ENCODE data around the gene AMH.
"Not testable (repeated sequence)": the region's sequence is repeated elsewhere in the genome, so short reads cannot be mapped to it uniquely, and the experiment has no call there.

AMH gene

GRCh38 chr19:2249010-2249866, at the start of gene AMH:
Gene AMH, plus strand, starts transcription at chr19:2249323. Its CDS starts 10 bp downstream, at chr19:2249333.
- DNase-seq = no peak

GRCh38 chr19:2199861-2200623, 49.1 kb upstream of the AMH start:
- DNase-seq = no peak

DNA sequence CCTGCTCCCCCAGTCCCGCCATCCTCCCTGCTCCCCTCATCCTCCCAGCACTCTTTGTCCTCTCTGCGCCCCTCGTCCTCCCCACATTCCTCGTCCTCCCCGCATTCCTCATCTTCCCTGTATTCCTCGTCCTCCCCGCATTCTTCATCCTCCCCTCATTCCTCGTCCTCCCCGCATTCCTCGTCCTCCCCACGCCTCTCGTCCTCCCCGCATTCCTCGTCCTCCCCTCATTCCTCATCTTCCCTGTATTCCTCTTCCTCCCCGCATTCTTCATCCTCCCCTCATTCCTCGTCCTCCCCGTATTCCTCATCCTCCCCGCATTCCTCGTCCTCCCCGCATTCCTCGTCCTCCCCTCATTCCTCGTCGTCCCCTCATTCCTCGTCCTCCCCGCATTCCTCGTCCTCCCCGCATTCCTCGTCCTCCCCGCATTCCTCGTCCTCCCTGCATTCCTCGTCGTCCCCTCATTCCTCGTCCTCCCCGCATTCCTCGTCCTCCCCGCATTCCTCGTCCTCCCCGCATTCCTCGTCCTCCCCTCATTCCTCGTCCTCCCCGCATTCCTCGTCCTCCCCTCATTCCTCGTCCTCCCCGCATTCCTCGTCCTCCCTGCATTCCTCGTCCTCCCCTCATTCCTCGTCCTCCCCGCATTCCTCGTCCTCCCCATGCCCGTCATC, 48.4 kb upstream of the AMH start:
- not testable (repeated sequence) for DNase-seq

- DNase-seq = no peak
Measured at GRCh38 chr19:2201473-2202148, 47.5 kb upstream of the AMH start.

DNA sequence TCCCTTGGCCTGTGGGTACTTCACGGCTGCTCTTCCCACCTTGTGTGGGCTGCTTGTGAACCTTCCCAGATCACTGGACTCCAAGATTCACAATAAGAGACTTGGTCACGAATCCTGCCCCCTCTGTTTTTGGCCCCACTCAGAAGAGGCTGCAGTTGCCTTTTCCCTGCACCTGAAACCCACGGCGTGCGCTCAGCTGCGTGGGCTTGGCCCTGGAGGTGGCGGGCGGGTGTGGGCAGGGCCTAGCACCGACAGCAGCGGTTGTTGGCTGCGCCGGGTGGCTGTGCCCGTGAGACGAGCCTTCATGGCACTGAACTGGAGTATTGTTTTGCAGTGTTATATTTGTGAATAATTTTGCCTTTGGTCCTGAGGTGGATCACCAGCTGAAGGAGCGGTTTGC, 46.8 kb upstream of the AMH start:
- DNase-seq = no peak

DNA sequence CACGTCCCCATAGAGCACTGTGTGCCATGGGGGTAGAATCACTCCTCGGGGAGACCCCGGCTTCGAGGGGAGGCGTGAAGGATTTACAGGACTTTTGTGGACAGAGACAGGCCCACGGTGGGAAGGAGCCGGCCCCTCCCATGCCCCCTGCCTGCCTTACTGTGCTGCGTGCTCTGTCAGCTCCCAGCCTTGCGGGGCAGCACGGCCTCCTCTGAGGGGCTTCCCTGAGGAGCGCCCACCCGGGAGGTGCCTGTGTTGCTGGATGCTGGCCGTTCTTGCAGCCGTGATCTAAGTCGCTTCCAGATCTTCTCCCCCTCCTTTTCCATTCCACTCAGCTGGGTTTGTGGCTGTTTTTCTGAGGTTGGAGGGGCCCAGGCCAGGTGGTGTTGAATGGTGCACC, 42.1 kb upstream of the AMH start:
- DNase-seq = no peak

DNA sequence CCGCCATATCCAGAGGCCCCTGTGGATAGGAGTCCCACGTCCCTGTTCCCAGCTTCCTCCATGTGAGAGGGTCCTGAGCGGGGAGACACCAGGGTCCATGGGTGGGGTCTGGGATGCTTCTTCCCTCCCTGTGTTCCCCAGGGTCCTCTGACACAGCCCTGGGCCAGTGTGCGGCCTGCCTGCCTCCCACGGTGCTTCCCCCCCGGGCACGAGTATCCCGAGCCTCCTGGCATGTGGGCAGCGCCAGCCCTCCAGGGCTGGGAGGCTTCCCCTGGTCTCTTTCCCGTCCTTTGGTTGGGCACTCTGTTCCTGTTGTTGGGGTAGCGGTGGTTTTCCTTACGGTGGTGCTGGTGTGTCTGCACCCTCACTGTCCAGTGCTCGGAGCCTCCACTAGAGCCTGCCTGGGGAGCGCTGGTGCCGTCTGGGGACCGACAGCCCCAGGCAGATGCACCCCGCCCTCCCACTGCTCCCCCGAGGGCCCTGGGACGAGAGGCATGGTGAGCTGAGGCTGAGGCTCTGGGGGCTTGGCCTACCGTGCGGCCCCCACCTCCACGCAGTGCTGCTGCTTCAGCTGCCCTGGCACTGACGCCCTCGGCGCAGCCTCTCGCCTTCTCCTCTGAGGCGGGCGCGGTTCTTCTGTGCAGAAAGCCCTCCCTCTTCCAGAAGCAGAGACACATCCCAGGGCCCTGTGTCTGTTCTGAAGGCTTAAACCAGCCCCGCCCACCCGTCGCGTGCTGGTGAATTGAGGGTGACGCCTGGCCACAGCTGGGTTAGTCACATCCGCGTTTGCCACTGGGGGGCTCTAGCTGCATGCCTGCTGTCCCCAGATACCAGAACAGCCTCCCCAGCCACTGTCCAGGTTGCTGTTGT, 40.9 kb upstream of the AMH start:
- DNase-seq = no peak

DNA sequence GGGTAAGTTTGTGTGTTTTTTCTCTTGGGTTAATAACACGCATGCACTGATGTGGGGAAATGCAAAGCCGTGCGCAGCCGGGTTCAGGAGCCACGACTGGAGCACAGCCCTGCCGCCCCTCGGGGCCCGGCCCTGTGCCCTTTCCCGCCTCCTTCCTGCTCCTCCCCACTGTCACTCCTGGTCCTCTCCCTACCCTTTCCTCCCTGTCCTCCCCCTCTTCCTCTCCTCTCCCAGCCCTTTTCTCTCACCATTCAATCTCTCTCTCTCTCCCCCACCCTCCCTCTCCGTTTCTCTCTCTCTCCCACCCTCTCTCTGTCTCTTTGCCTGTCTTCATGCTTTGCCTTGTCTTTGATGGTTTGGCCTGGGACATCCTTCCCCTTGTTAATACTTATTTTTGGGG, 40.1 kb upstream of the AMH start:
- no peak for DNase-seq

GRCh38 chr19:2209408-2209807, 39.7 kb upstream of the AMH start:
- DNase-seq = no peak

GRCh38 chr19:2210206-2210605, 38.9 kb upstream of the AMH start:
- no peak for DNase-seq

DNA sequence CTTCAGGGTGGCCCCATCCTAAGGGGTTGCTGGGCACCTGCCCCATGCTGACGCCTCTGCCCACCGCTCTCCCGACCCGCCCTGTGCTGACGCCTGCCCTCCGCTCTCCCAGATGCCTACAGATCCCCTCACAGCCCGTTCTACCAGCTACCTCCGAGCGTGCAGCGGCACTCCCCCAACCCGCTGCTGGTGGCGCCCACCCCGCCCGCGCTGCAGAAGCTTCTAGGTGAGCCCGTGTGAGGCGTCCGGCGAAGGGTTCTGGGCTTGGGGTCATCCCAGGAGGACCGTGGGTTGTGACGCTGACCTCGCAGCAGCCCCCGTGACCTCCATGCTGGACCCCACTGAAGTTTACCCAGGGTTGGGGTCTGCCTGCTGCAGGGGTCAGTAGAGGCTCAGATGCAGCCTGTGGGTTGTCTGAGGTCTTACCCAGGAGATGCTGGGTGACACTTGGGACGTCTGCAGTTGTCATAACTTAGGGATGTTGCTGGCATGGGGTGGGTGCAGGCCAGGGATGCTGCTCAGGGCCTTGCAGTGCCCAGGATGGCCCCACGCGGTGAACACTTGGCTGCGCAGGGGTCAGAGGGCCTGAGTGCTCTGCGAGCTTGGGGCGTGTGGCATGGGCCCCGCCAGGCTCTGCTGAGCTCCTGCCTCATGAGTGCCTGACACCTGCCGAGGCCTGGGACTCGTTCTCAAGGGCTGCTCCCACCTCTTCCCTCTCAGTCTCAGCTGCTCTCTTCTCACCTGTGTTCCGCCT, 38.0 kb upstream of the AMH start:
- no peak for DNase-seq

DNA sequence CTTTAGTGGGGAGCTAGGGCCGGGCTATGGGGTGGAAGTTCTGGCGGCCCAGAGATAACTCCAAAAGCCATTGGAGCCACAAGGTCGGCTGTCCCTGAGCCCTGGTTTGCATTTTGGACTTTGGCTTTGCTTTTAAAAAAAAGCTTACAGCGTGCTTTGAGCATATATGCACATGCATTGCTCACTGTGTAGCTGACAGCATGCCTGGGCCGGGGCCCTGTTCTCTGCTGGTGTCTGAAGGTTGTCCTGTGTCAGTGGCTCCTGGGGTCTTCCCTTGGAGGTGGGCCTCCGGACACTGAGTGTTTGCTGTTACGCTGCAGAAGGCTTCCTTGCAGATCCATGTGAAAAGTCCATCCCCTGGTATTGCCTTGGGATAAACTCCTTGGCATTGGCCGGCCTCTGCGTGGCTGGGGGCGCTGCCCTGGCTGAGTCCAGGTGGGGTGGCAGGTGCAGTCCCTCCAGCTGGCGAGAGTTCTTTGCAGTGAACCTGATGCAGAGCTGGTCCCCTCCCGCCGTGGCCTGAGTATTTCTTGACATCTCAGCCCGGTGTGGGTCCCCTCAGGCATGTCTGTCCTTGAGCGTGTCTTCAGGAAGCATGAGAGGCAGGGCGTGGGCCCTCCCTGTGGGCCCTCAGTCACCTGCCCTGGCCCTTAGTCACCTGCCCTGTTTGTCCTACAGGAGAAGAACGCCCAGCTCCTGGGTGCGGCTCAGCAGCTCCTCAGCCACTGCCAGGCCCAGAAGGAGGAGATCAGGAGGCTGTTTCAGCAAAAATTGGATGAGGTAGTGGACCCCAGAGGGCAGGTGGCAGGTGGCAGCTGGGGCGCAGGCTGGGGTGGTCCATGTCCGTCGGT, 36.0 kb upstream of the AMH start:
- no peak for DNase-seq

- no peak for DNase-seq
Measured at GRCh38 chr19:2213799-2214198, 35.3 kb upstream of the AMH start.

DNA sequence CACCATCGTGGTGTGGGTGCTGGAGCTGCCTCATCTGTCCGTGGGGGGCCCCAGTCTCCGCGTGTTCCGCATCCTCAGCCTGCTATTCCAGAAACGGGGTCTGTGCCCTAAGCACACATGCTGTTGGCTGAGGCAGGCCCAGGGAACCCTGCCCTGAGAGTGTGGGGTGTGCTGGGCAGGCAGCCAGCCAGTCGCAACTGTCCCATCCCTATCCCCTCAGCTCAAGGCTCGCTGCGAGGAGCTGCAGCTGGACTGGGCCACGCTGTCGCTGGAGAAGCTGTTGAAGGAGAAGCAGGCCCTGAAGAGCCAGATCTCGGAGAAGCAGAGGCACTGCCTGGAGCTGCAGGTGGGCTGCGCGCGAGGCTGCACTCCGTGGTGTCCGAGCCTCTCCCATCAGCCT, 34.9 kb upstream of the AMH start:
- DNase-seq = no peak

- no peak for DNase-seq
Measured at GRCh38 chr19:2215281-2215751, 33.8 kb upstream of the AMH start.

DNA sequence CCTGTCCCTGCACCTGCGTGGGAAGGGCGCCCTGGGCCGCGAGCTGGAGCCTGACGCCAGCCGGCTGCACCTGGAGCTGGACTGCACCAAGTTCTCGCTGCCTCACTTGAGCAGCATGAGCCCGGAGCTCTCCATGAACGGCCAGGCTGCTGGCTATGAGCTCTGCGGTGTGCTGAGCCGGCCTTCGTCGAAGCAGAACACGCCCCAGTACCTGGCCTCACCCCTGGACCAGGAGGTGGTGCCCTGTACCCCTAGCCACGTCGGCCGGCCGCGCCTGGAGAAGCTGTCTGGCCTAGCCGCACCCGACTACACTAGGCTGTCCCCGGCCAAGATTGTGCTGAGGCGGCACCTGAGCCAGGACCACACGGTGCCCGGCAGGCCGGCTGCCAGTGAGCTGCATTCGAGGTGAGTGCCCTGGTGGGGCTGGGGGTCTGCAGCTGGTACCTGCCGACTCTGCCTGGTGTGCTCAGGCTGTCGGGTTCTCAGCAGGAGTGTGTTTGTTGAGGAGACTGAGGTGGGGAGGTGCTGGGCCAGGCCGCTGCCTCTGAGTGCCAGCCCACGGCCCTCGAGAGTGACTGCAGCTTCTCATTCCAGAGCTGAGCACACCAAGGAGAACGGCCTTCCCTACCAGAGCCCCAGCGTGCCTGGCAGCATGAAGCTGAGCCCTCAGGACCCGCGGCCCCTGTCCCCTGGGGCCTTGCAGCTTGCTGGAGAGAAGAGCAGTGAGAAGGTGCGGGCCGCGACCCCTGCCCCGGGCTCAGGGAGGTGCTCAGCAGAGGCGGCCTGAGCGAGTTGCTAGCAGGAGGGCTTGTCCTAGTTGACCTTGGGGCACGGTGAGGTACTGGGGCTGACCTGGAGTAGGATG, 32.5 kb upstream of the AMH start:
- DNase-seq = no peak

GRCh38 chr19:2217591-2217990, 31.5 kb upstream of the AMH start:
- no peak for DNase-seq

DNA sequence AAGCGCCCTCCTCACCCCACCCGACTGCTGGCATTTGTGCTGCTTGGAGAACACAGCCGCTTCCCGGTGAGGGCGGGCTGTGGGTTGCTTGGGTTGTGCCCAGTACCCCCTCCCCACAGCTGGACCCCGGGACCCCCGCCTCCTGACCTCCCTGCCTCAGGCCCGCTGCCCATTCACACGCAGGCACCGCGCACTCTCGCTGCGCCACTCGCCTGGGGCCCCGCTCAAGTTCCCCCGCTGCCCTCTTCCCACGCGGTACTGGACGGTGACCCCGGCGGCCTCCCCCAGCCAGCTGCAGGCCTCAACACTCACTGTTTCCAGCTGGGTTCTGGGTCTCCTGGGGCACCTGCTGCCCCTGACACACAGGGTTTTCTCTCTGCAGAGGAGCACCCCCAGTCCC, 29.4 kb upstream of the AMH start:
- no peak for DNase-seq

DNA sequence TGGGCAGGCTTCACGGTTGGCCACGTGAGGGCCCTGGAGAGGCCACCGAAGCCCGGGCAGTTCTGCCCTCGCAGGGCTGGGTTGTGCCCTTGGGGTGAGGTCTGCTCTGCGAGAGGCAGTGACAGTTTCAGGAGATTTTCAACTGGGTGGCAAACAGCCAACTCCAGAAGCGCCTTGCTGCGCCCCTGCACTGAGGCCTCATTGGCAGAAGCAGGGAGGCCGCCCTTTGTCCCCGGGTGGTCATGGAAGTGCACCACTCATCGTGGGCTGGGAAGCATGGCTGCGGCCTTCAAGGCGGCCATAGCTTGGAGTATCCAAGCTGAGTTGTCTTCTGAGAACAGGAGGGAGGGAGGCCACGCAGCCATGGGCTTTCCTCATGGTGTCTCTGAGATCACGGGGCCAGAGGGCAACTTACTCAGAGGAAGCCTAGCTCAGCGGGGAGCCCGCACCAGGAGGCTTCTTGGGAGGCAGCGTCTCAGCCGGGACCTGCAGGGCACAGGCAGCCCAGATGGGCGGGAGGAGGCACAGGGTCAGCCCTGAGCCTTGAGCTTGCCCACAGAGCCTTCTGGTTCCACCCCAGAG, 27.8 kb upstream of the AMH start:
- DNase-seq = no peak
